GM12872 (cell line): ENCODE measurements around the gene ZNF229.

Experiments used
- TF ChIP-seq, protein P1 (sequence below): IDR thresholded peaks from 3 replicates; pipeline ENCODE4 v1.5.1; 2011; ENCODE audit warnings: low read depth, mild to moderate bottlenecking, low read length, moderate library complexity; ENCODE audit not compliant: insufficient read depth

ZNF229 gene

DNA sequence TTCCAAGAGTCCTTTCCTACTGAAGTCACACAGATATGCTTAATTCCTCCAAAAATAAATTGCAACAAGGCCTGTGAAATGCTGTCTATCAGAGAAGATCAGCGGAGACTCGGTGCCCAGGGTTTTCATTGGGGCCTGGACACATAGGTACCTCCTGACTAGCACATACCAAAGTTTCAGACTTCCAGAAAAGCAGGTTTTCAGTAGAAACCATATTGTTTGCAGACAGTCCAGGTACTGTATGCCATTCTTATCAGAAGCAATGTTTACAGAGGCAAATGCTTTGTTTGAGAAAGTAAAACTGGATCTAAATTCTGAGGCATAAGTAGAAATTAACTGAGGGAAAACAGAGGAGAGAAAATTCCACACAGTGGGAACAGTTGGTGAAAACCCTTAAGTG is 12.8 kb downstream of the ZNF229 start:
- TF ChIP-seq, protein P1, sequence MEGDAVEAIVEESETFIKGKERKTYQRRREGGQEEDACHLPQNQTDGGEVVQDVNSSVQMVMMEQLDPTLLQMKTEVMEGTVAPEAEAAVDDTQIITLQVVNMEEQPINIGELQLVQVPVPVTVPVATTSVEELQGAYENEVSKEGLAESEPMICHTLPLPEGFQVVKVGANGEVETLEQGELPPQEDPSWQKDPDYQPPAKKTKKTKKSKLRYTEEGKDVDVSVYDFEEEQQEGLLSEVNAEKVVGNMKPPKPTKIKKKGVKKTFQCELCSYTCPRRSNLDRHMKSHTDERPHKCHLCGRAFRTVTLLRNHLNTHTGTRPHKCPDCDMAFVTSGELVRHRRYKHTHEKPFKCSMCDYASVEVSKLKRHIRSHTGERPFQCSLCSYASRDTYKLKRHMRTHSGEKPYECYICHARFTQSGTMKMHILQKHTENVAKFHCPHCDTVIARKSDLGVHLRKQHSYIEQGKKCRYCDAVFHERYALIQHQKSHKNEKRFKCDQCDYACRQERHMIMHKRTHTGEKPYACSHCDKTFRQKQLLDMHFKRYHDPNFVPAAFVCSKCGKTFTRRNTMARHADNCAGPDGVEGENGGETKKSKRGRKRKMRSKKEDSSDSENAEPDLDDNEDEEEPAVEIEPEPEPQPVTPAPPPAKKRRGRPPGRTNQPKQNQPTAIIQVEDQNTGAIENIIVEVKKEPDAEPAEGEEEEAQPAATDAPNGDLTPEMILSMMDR: no peak

DNA sequence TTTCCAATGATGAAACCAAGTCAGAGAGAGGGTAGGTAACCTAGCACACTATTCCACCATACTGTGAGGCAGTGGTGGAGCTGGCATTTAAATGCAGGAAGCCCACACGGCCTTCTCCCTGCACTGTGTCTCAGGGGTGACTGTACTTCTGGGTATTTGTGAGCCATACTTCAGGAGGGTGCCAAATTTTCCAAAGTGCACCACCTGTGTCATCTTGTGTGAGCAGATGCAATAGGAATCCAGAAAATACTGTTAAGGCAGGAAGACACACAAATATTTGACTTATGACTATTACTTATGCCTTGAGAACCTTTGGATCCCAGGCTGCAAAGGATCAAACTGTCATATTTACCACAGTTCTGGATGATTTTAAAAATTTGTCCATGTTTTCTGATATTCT is 17.3 kb downstream of the ZNF229 start:
- TF ChIP-seq, protein P1: no peak

DNA sequence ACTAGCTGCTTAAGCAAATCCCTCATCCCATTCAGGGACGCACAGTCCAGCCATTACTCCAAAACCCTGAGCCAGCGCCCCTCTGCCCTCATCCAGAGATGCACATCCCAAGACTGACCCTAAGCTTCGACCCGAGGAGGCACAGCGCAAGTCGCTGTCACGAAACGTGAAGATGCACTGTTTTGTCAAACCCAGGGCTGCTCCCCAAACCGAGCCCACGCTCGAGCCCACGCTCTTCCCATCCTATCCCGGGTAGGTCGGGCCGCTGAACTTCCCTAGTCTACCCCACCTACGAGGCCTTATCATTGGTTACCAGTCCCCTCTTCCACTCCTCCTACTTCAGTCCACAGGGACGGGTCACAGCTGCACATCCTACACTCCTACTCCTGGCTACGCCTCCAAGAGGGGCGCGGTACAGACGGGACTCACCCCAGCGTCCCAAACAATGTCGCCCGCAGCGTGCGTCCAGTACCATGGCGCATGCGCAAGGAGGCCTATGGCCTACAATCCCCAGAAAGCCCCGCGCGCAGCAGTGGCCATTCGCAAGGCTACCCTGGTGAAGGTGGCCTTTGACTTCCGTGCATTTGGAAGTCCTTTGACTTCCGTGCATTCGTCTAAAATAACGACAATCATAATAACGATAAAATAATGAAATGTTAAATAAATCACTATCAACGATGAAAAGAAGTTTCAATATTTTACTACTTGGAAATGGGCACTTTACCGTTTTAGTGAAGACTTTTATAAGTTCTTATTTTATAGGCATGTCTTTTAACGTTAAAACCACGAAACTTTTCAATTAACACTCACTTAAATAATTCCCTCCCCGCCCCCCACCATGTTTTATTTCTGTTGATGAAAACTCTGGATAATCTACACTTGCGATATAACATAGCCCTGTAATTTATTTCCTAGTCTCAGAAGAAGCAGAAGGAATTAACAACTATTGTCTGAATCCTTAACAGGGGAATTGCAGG is 46.8 kb downstream of the ZNF229 start, which contains the start of gene ZNF285:
TSS of gene ZNF285 (minus strand) at position 470 of the 977 bp plus-strand sequence. CDS start 4,395 bp downstream, outside the sequence.
- TF ChIP-seq, protein P1: no peak
